LNCAP (cell line): Measurements from ENCODE around the gene PIH1D1.

Experiments
- CTCF ChIP-seq: fragments of 450-650 bp; IDR thresholded peaks from 2 replicates; pipeline ENCODE4 v1.5.1; 2017; ENCODE audit warnings: mild to moderate bottlenecking

Gene PIH1D1

GRCh38 chr19:49443366-49444099, 8.1 kb downstream of the PIH1D1 start:
- peak; percentile 94 for TF ChIP-seq CTCF

- no peak for TF ChIP-seq CTCF
Measured at GRCh38 chr19:49442771-49443365, 8.7 kb downstream of the PIH1D1 start.

GRCh38 chr19:49442354-49442753, 9.3 kb downstream of the PIH1D1 start:
- no peak for TF ChIP-seq CTCF

- no peak for TF ChIP-seq CTCF
Measured at GRCh38 chr19:49441960-49442350, 9.7 kb downstream of the PIH1D1 start.

GRCh38 chr19:49441210-49441959, 10.2 kb downstream of the PIH1D1 start, which contains the start of gene SLC17A7:
Gene SLC17A7, minus strand, starts transcription at chr19:49441527. Its CDS starts 148 bp downstream, at chr19:49441379.
- TF ChIP-seq CTCF = no peak

- no peak for TF ChIP-seq CTCF
Measured at GRCh38 chr19:49440439-49441209, 11.0 kb downstream of the PIH1D1 start.

- TF ChIP-seq CTCF = no peak
Measured at GRCh38 chr19:49439836-49440235, 11.8 kb downstream of the PIH1D1 start.
